PC-9 (cell line): ENCODE data around the gene ACER3. TPM values are rescaled to one million over a fixed set of nuclear protein-coding genes. Genes with fewer than 3 reads are reported as not detected.

Experiments used
- BruUV-seq: library from RNA; stranded (reverse); fragments of 400-500 nt; replicated peaks from 2 replicates; lab custom pipeline; 2021; lab: Mats Ljungman, UMichigan
- CTCF ChIA-PET: fragments of 300-600 bp; sonication (Branson Sonifier 250); formaldehyde crosslinking; loops from one replicate; lab custom pipeline; 2022; ENCODE audit warnings: antibody characterized with exemption; lab: Charles Lee
- POLR2A ChIA-PET: fragments of 300-600 bp; sonication (Branson Sonifier 250); formaldehyde crosslinking; loops from one replicate; lab custom pipeline; 2022; ENCODE audit warnings: antibody characterized with exemption; ENCODE audit not compliant: unreplicated experiment; lab: Charles Lee
- DNase-seq, 2 experiments: peaks; one replicate each; pipeline versions ENCODE4 v3.0.0 to v3.0.0-alpha.2; 2015 to 2022; ENCODE audit warnings: mixed read lengths in 1 of 2
- H2AFZ ChIP-seq: fragments of 200-600 bp; sonication (generic); 2 replicates; pipeline ENCODE4 v1.8.1; 2017; ENCODE audit warnings: antibody characterized with exemption
- H3F3A ChIP-seq: fragments of 200-600 bp; sonication (generic); 2 replicates; pipeline ENCODE4 v1.8.1; 2017; ENCODE audit warnings: antibody characterized with exemption, mild to moderate bottlenecking, low read depth; ENCODE audit not compliant: insufficient read depth
- H3K27ac ChIP-seq: fragments of 200-600 bp; sonication (generic); 2 replicates; pipeline ENCODE4 v1.6.1; 2016; ENCODE audit warnings: mixed run types
- H3K27me3 ChIP-seq: fragments of 200-600 bp; sonication (generic); 2 replicates; pipeline ENCODE4 v1.6.1; 2016; ENCODE audit warnings: low read depth, mixed run types; ENCODE audit not compliant: insufficient read depth
- H3K36me3 ChIP-seq: fragments of 200-600 bp; sonication (generic); 2 replicates; pipeline ENCODE4 v1.6.1; 2016; ENCODE audit warnings: low read depth, mixed run types
- H3K4me1 ChIP-seq: fragments of 200-600 bp; sonication (generic); replicated peaks from 2 replicates; pipeline ENCODE4 v1.6.1; 2016; ENCODE audit warnings: mixed run types; ENCODE audit not compliant: insufficient read depth
- H3K4me2 ChIP-seq: fragments of 200-600 bp; sonication (generic); 2 replicates; pipeline ENCODE4 v1.6.1; 2017; ENCODE audit warnings: mixed run types
- H3K4me3 ChIP-seq: fragments of 200-600 bp; sonication (generic); 2 replicates; pipeline ENCODE4 v1.6.1; 2016; ENCODE audit warnings: mixed run types
- H3K79me2 ChIP-seq: fragments of 200-600 bp; sonication (generic); 2 replicates; pipeline ENCODE4 v1.6.1; 2017; ENCODE audit warnings: low read depth, mixed run types
- H3K9me2 ChIP-seq: fragments of 200-600 bp; sonication (generic); 2 replicates; pipeline ENCODE4 v1.8.1; 2017; ENCODE audit warnings: mild to moderate bottlenecking; ENCODE audit not compliant: insufficient read depth
- H3K9me3 ChIP-seq: fragments of 200-600 bp; sonication (generic); 2 replicates; pipeline ENCODE4 v1.8.1; 2016; ENCODE audit warnings: low read depth; ENCODE audit not compliant: insufficient read depth
- H4K20me1 ChIP-seq: fragments of 200-600 bp; sonication (generic); 2 replicates; pipeline ENCODE4 v1.8.1; 2017; ENCODE audit not compliant: insufficient read depth
- CTCF ChIP-seq: fragments of 200-600 bp; sonication (generic); conservative IDR thresholded peaks from 2 replicates; pipeline ENCODE4 v1.6.1; 2017; ENCODE audit warnings: mixed run types, antibody characterized with exemption, mild to moderate bottlenecking, moderate library complexity
- EZH2 ChIP-seq: fragments of 200-600 bp; sonication (generic); IDR thresholded peaks from 2 replicates; pipeline ENCODE4 v1.8.0; 2017; ENCODE audit warnings: antibody characterized with exemption, low read depth
- intact Hi-C: fragments of 100-400 bp; cut with micrococcal nuclease; formaldehyde crosslinking; loops from one replicate; pipeline ENCODE4 v1.10.0; 2022; ENCODE audit not compliant: unreplicated experiment
- total RNA-seq: library from RNA; stranded (reverse); gene quantifications from 2 replicates; pipeline ENCODE4 v1.2.3, GENCODE V29; 2021

Gene ACER3
- total RNA-seq, 1 experiment from 2014 or later = 21.3 TPM

DNA sequence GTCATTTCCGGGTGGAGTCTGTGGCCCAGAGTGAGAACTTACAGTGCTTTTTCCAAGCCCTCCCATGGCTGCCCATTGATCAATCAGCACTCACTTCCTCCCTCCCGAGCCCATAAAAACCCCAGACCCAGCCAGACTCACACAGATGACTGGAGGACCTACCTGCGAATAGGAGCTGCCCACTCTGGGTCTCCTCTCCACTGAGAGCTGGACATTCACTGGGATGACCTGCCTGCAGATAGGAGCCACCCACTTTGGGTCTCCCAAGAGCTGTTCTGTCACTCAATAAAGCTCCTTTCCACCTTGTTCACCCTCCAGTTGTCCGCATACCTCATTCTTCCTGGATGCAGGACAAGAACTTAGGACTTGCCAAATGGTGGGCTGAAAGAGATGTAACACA, 117.5 kb downstream of the ACER3 start:
- TF ChIP-seq EZH2 = no peak
- TF ChIP-seq CTCF = no peak
- H3F3A ChIP-seq = no peaks in the 10 kb centered on the region; the same call in 1 of the 2 replicates
- CTCF ChIA-PET = no interaction called here
- H3K4me2 ChIP-seq = no peak overlapping the region
- H3K4me1 ChIP-seq = no peaks in the 10 kb centered on the region
- no peaks in the 10 kb centered on the region for H3K36me3 ChIP-seq
- H3K9me2 ChIP-seq = no peaks in the 10 kb centered on the region
- H3K9me3 ChIP-seq = no peaks in the 10 kb centered on the region
- no peaks in the 10 kb centered on the region for H3K27me3 ChIP-seq
- no peak overlapping the region for H2AFZ ChIP-seq
- no peak for DNase-seq
- POLR2A ChIA-PET = interaction anchor here (0.7 kb wide), 1 partner anchor 46 kb away, joined by 4 read pairs; no protein-coding TSS in a partner anchor
- BruUV-seq = no TSS peak
- intact Hi-C loops = no loop called here
- no peaks in the 10 kb centered on the region for H4K20me1 ChIP-seq
- H3K4me3 ChIP-seq = no peak overlapping the region
- no peak overlapping the region for H3K27ac ChIP-seq
- no peaks in the 10 kb centered on the region for H3K79me2 ChIP-seq

DNA sequence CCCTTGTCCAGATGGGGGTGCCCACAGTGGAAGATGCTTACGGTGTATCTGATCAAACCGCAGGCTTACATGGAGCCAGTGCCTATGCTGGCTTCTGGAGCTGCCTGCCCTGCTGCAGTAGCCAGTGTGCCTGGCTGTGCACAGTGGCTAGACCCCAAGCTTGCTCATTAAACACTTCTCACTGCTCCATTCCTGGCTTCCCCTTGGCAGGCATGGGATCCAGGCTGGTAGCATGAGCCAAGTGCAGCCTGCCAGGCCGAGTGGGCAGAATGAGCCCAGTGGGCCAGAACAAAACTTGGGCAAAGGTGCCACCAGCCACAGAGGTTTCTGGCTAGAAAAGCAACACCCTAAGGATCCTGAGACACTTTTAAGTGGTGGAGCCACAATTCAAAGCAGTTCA, 118.1 kb downstream of the ACER3 start:
- Histone ChIP-seq H3K27ac (no peak overlapping the region), H4K20me1 (no peaks in the 10 kb centered on the region), H3K4me1 (peaks cover 2% of the 10 kb centered on the region; the same call in 1 of the 2 replicates), H3K9me3 (no peaks in the 10 kb centered on the region), H3K36me3 (no peaks in the 10 kb centered on the region), H3K4me2 (no peak overlapping the region), H3K79me2 (no peaks in the 10 kb centered on the region), H3K9me2 (no peaks in the 10 kb centered on the region), H3F3A (no peaks in the 10 kb centered on the region; the same call in 1 of the 2 replicates), H2AFZ (no peak overlapping the region), H3K4me3 (no peak overlapping the region), H3K27me3 (no peaks in the 10 kb centered on the region)
- TF ChIP-seq EZH2 (no peak), CTCF (no peak)
- POLR2A ChIA-PET = no interaction called here
- CTCF ChIA-PET = no interaction called here
- no TSS peak for BruUV-seq
- DNase-seq = no peak
- intact Hi-C loops = no loop called here

DNA sequence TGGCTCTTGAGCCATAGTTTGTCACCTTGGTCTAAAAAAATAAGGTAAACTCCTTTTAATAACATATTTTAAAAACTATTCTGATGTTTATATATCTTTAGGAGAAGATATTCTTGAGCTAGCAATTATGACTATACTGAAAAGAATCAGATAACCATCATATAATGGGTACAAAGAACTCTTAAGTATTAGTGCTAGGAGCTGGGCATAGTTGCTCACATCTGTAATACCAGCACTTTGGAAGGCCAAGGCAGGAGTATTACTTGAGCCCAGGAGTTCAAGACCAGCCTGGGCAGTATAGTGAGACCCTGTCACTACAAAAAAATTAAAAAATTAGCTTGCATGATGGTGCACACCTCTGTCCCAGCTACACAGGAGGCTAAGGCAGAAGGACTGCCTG, 119.5 kb downstream of the ACER3 start:
- POLR2A ChIA-PET = no interaction called here

More for the DNA sequence above, 119.5 kb downstream of the ACER3 start:
- H3K79me2 ChIP-seq = no peaks in the 10 kb centered on the region
- no peak overlapping the region for H3K4me2 ChIP-seq
- no peak for DNase-seq
- H3K36me3 ChIP-seq = no peaks in the 10 kb centered on the region
- intact Hi-C loops = no loop called here
- no peaks in the 10 kb centered on the region for H3K9me2 ChIP-seq
- no peak overlapping the region for H2AFZ ChIP-seq
- BruUV-seq = no TSS peak
- TF ChIP-seq CTCF (no peak), EZH2 (no peak)
- CTCF ChIA-PET = no interaction called here
- no peaks in the 10 kb centered on the region for H3K27me3 ChIP-seq
- no peak overlapping the region for H3K4me3 ChIP-seq
- H3K9me3 ChIP-seq = no peaks in the 10 kb centered on the region
- peaks cover 6% of the 10 kb centered on the region; the same call in 1 of the 2 replicates for H3F3A ChIP-seq
- H3K4me1 ChIP-seq = peaks cover 16% of the 10 kb centered on the region
- H4K20me1 ChIP-seq = no peaks in the 10 kb centered on the region
- no peak overlapping the region for H3K27ac ChIP-seq
